ENCODE data around the gene AASDHPPT.

DNA sequence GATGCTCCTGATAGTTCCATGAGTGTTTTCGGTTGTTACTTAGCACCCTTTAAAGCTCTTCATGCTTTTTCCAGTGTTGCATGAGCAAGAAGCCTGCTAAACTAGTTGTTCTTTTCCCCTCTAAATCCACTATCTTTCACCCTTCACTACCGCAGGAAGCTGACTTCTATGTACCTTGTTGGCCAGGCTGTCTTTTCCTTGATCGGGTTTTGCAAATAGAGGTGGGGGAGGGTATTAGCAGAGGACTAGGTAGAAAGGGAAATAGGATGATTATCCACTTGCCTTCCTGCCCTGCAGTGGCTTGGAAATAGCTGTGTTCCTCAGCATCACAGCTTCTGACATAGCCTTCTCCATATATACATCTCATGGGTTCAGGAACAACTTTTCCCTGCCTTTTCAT is 23.9 kb downstream of the AASDHPPT start:
- TF ChIP-seq, protein P1, sequence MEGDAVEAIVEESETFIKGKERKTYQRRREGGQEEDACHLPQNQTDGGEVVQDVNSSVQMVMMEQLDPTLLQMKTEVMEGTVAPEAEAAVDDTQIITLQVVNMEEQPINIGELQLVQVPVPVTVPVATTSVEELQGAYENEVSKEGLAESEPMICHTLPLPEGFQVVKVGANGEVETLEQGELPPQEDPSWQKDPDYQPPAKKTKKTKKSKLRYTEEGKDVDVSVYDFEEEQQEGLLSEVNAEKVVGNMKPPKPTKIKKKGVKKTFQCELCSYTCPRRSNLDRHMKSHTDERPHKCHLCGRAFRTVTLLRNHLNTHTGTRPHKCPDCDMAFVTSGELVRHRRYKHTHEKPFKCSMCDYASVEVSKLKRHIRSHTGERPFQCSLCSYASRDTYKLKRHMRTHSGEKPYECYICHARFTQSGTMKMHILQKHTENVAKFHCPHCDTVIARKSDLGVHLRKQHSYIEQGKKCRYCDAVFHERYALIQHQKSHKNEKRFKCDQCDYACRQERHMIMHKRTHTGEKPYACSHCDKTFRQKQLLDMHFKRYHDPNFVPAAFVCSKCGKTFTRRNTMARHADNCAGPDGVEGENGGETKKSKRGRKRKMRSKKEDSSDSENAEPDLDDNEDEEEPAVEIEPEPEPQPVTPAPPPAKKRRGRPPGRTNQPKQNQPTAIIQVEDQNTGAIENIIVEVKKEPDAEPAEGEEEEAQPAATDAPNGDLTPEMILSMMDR (conservative IDR thresholded peaks at IDR 0.05 in 1 of 2, IDR thresholded peaks at IDR 0.05 in 1 of 2; ENCODE audit: extremely low read depth in 1 of 2, insufficient read depth in 1 of 2, low read depth in 1 of 2, low read length in 2 of 2): no peak
- TF ChIP-seq EZH2 (IDR thresholded peaks at IDR 0.05; ENCODE audit: borderline replicate concordance, low read length): no peak

Data from mammary epithelial cell (primary cell).